Activated CD8-positive, alpha-beta T cell treated with anti-CD3 and anti-CD28 coated beads for 36 hours (primary cell): ENCODE data around the gene AP1G2. TPM values are rescaled to one million over a fixed set of nuclear protein-coding genes. Genes with fewer than 3 reads are reported as not detected.

ENCODE experiments used
- ATAC-seq: fragments of 200-7000 bp; cut with Tn5 transposase; one replicate; pipeline ENCODE4 v1.10.0; 2021; ENCODE audit warnings: mild to moderate bottlenecking, moderate library complexity
- CTCF ChIA-PET: fragments of 350-600 bp; sonication (Branson Sonifier 250); formaldehyde crosslinking; loops from one replicate; lab custom pipeline; 2021; ENCODE audit warnings: antibody characterized with exemption; lab: Charles Lee
- POLR2A ChIA-PET: fragments of 350-600 bp; sonication (Branson Sonifier 250); formaldehyde crosslinking; loops from one replicate; lab custom pipeline; 2021; ENCODE audit warnings: antibody characterized with exemption; lab: Charles Lee
- DNase-seq: peaks from one replicate; pipeline ENCODE4 v3.0.0-alpha.2; 2020
- H3K27ac Mint-ChIP-seq: one replicate; pipeline ENCODE4 v1.8.0; 2021; ENCODE audit warnings: mild to moderate bottlenecking, mixed read lengths
- H3K27me3 Mint-ChIP-seq: one replicate; pipeline ENCODE4 v1.8.0; 2021; ENCODE audit warnings: mixed read lengths
- H3K36me3 Mint-ChIP-seq: one replicate; pipeline ENCODE4 v1.8.0; 2021; ENCODE audit warnings: low read depth, mixed read lengths
- H3K4me1 Mint-ChIP-seq: one replicate; pipeline ENCODE4 v1.8.0; 2021; ENCODE audit warnings: low read depth, mixed read lengths
- H3K4me3 Mint-ChIP-seq: one replicate; pipeline ENCODE4 v1.8.0; 2021; ENCODE audit warnings: mild to moderate bottlenecking, moderate library complexity, mixed read lengths
- H3K9me3 Mint-ChIP-seq: one replicate; pipeline ENCODE4 v1.8.0; 2021; ENCODE audit warnings: mixed read lengths
- intact Hi-C: fragments of 100-400 bp; cut with micrococcal nuclease; formaldehyde crosslinking; loops from one replicate; pipeline ENCODE4 v1.10.0; 2022
- total RNA-seq, 2 experiments: library from RNA; stranded (reverse); gene quantifications; one replicate each; pipeline ENCODE4 v1.2.3, GENCODE V29; 2021
- TF ChIP-seq, protein P1 (sequence below): fragments of 200-600 bp; IDR thresholded peaks from one replicate; pipeline ENCODE4 v1.8.0; 2022; ENCODE audit warnings: antibody characterized with exemption, mild to moderate bottlenecking

AP1G2 gene
- total RNA-seq, 2 experiments from 2014 or later = 146 to 155 TPM

- ATAC-seq (no peak), DNase-seq (no peak)
- Mint-ChIP-seq H3K27ac (no peak overlapping the region), H3K27me3 (peaks cover 32% of the 10 kb centered on the region), H3K9me3 (no peaks in the 10 kb centered on the region), H3K4me3 (no peak overlapping the region), H3K36me3 (no peaks in the 10 kb centered on the region), H3K4me1 (peaks cover 2% of the 10 kb centered on the region)
- POLR2A ChIA-PET = interaction anchor here (0.8 kb wide), 1 partner anchor 20 kb away, joined by 3 read pairs; no protein-coding TSS in a partner anchor
- intact Hi-C loops = no loop called here
- CTCF ChIA-PET = interaction anchor here (0.8 to 1.7 kb wide), 3 partner anchors 24 to 96 kb away, joined by 3 to 5 read pairs (median 3); no protein-coding TSS in a partner anchor
- TF ChIP-seq, protein P1, sequence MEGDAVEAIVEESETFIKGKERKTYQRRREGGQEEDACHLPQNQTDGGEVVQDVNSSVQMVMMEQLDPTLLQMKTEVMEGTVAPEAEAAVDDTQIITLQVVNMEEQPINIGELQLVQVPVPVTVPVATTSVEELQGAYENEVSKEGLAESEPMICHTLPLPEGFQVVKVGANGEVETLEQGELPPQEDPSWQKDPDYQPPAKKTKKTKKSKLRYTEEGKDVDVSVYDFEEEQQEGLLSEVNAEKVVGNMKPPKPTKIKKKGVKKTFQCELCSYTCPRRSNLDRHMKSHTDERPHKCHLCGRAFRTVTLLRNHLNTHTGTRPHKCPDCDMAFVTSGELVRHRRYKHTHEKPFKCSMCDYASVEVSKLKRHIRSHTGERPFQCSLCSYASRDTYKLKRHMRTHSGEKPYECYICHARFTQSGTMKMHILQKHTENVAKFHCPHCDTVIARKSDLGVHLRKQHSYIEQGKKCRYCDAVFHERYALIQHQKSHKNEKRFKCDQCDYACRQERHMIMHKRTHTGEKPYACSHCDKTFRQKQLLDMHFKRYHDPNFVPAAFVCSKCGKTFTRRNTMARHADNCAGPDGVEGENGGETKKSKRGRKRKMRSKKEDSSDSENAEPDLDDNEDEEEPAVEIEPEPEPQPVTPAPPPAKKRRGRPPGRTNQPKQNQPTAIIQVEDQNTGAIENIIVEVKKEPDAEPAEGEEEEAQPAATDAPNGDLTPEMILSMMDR = no peak
Measured at GRCh38 chr14:23582906-23583760, 15.5 kb upstream of the AP1G2 start.

GRCh38 chr14:23580948-23581281 is 13.3 kb upstream of the AP1G2 start:
- Mint-ChIP-seq H3K9me3 (no peaks in the 10 kb centered on the region), H3K36me3 (no peaks in the 10 kb centered on the region), H3K4me1 (peaks cover 12% of the 10 kb centered on the region), H3K27me3 (peaks cover 39% of the 10 kb centered on the region), H3K4me3 (no peak overlapping the region), H3K27ac (no peak overlapping the region)
- ATAC-seq (no peak), DNase-seq (no peak)
- POLR2A ChIA-PET = no interaction called here
- TF ChIP-seq, protein P1 = no peak
- CTCF ChIA-PET = interaction anchor here (0.7 to 1.8 kb wide), 5 partner anchors 8 to 477 kb away, joined by 3 to 4 read pairs (median 3); no protein-coding TSS in a partner anchor
- intact Hi-C loops = no loop called here

DNA sequence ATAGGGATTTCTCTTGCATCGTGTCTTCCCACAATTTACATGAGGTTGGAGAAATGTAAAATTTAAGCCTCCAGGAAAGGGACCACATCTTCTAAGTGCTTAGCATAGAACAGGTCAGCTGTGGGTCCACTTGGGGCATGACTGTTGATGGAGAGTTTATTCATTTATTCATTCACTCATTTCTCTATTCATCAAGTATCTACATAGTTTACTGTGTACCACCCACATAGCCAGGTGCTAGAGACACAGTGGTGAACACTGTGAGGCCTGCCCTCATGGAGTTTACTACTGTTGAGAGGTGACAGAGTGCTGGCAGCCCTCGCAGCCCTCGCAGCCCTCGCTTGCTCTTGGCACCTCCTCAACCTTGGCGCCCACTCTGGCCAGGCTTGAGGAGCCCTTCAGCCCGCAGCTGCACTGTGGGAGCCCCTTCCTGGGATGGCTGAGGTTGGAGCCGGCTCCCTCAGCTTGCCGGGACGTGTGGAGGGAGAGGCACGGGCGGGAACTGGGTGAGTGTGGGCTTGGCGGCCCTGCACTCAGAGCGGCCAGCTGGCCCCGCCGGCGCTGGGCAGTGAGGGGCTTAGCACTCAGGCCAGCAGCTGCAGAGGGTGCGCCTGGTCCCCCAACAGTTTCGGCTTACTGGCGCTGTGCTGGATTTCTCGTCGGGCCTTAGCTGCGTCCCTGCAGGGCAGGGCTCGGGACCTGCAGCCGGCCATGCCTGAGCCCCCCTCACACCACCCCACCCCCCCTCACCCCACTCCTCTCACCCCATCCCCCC is 12.7 kb upstream of the AP1G2 start:
- POLR2A ChIA-PET = no interaction called here
- Mint-ChIP-seq H3K36me3 (no peaks in the 10 kb centered on the region), H3K9me3 (no peaks in the 10 kb centered on the region), H3K27me3 (peaks cover 39% of the 10 kb centered on the region), H3K4me1 (peaks cover 12% of the 10 kb centered on the region), H3K27ac (no peak overlapping the region), H3K4me3 (no peak overlapping the region)
- ATAC-seq (no peak), DNase-seq (no peak)
- intact Hi-C loops = no loop called here
- TF ChIP-seq, protein P1 = no peak
- CTCF ChIA-PET = interaction anchor here (1.1 to 1.8 kb wide), 3 partner anchors 9 to 478 kb away, joined by 3 to 4 read pairs (median 4); no protein-coding TSS in a partner anchor

- no peak overlapping the region for H3K27ac Mint-ChIP-seq
- TF ChIP-seq, protein P1 = no peak
- H3K4me3 Mint-ChIP-seq = no peak overlapping the region
- intact Hi-C loops = no loop called here
- peaks cover 45% of the 10 kb centered on the region for H3K27me3 Mint-ChIP-seq
- DNase-seq = no peak
- no peaks in the 10 kb centered on the region for H3K9me3 Mint-ChIP-seq
- peaks cover 12% of the 10 kb centered on the region for H3K4me1 Mint-ChIP-seq
- no peaks in the 10 kb centered on the region for H3K36me3 Mint-ChIP-seq
- CTCF ChIA-PET = interaction anchor here (1.3 kb wide), 1 partner anchor 9 kb away, joined by 4 read pairs; no protein-coding TSS in a partner anchor
- POLR2A ChIA-PET = no interaction called here
- ATAC-seq = no peak
Measured at GRCh38 chr14:23579739-23580138, 12.1 kb upstream of the AP1G2 start.
